Measurements from ENCODE around the gene ABR.

ABR gene

DNA sequence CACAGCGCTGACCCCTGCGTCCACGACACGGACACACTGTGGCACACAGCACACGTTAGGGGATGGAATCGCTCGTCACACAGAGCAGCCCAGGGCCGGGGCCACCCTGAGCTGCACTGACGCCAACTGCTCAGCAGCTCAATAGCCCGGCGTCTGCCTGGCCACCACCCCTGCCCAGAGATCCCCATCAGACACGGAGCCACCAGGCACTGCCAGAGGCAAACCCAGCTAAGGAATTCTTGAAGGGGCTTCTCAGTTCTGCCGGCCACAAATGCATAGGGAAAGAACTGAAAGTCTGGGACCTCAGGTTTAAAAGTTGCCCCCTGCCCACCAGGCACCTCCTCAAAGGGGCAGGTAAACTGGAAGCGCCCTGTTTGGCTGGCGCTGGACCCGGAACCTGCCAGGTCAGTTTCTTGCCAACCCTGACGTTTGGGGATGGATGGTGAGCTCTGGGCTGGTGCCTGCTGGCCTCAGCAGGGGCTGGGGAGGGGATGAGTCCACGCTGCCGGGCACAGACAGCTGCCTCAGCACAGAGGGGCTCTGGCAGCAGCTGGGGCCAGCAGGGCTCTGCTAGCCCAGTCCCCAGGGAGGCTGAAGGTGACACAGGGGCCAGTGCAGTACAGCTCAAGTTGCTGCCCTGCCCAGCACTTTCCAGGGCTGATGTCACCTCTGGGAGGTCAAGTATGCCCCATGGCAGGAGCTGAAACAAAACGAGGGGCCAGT lies 149.7 kb downstream of the ABR start:
- Histone ChIP-seq H3K27ac (peak overlapping the region in 4 of 21 experiments; percentile 3 to 53 (median 42)), H3K4me3 (no peak overlapping the region)

GRCh38 chr17:1029196-1029921 lies 150.4 kb downstream of the ABR start:
- no peak overlapping the region for H3K4me3 ChIP-seq
- H3K27ac ChIP-seq, result peak overlapping the region in 10 of 21 experiments; percentile 2 to 74 (median 40)

- no peak overlapping the region for H3K4me3 ChIP-seq
- peak overlapping the region in 1 of 21 experiments; percentile 1 for H3K27ac ChIP-seq
Observed at GRCh38 chr17:1027044-1027443, 152.7 kb downstream of the ABR start.

DNA sequence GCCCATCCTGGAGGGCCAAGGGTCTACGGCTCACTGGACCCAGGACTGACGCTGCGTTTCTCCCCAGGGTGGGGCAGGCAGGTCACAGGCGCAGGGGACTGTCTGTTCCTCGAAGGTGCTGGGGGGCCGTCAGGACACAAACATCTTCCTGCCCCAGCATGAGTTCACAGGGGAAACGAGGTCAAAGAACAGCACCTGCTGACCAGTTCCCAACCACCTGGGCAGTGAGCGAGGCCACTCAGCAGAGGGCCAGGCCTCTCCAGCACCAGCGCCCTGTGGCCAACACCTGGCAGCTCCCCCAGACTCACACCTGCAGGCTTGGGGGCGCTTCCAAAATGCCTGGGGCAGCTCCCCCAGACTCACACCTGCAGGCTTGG lies 153.2 kb downstream of the ABR start:
- peak overlapping the region in 1 of 21 experiments; percentile 1 for H3K27ac ChIP-seq
- no peak overlapping the region for H3K4me3 ChIP-seq

GRCh38 chr17:1025733-1026598 lies 153.8 kb downstream of the ABR start:
- Histone ChIP-seq H3K4me3 (no peak overlapping the region), H3K27ac (no peak overlapping the region)

GRCh38 chr17:1024076-1024475 lies 155.7 kb downstream of the ABR start:
- Histone ChIP-seq H3K27ac (no peak overlapping the region), H3K4me3 (no peak overlapping the region)

DNA sequence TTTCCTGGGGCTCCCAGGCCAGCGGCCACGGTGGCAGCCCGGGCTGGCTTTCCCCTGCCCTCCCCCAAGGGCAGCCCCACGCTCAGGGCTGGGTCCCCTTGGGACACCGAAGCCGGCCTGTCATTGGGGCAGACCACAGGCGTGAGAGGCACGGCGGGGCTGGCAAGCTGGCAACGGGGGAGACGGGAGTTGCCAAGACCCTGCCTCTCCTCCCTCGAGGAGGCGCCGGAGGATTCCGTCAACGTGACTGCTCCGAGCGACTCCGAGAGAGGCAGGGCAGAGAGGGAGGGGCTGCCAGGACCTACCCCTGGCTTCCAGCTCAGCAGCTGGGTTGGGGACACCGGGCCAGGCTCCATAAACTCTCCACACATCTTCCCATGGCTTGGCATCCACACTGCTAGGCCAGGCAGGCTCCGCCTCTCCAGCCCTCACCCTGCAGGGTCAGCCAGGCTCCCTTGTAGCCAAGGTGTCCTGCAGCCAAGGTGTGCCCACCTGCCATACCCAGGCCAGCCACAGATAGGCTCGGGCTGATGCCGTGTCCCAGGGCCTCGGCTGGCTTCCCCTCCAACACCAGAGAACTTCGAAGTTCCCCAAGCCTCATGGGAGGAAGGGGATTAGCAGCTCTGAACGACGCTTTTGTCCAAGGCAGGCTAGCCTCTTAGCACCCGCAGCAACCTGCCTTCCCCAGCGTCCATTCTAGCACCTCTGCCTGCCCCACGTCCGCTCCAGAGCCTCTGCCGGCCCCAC lies 157.3 kb downstream of the ABR start:
- peak overlapping the region in 4 of 21 experiments; percentile 11 to 66 (median 29) for H3K27ac ChIP-seq
- no peak overlapping the region for H3K4me3 ChIP-seq

DNA sequence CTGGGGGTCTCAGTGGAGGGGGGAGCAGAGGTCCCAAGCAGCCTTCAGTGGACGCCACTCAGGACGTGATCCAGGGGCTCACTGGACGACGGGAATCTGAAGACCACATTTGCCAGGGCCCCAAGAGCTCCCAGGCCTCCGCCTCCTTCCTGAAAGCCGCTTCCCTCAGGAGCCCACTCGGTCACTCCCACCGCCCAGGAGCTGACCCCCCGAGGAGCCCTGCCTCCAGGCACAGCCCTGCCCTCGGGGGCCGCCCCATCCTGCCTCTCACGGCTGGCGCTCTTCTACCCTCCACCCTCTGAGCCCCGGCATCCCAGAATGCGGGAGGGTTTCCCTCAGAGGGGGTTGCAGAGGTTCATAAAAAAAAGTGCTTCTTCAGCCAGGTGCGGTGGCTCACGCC lies 158.6 kb downstream of the ABR start:
- no peak overlapping the region for H3K27ac ChIP-seq

GRCh38 chr17:1019451-1019850 lies 160.3 kb downstream of the ABR start:
- Histone ChIP-seq H3K4me3 (no peak overlapping the region), H3K27ac (peak overlapping the region in 1 of 21 experiments; percentile 12)

More for the DNA sequence above, 158.6 kb downstream of the ABR start:
- H3K4me3 ChIP-seq, result no peak overlapping the region

GRCh38 chr17:1018547-1018946 lies 161.2 kb downstream of the ABR start:
- Histone ChIP-seq H3K27ac (no peak overlapping the region), H3K4me3 (no peak overlapping the region)

GRCh38 chr17:1013729-1014090 lies 166.1 kb downstream of the ABR start:
- no peak overlapping the region for H3K27ac ChIP-seq
- no peak overlapping the region for H3K4me3 ChIP-seq

- Histone ChIP-seq H3K27ac (no peak overlapping the region), H3K4me3 (no peak overlapping the region)
Observed at GRCh38 chr17:1012823-1013728, 166.7 kb downstream of the ABR start.

DNA sequence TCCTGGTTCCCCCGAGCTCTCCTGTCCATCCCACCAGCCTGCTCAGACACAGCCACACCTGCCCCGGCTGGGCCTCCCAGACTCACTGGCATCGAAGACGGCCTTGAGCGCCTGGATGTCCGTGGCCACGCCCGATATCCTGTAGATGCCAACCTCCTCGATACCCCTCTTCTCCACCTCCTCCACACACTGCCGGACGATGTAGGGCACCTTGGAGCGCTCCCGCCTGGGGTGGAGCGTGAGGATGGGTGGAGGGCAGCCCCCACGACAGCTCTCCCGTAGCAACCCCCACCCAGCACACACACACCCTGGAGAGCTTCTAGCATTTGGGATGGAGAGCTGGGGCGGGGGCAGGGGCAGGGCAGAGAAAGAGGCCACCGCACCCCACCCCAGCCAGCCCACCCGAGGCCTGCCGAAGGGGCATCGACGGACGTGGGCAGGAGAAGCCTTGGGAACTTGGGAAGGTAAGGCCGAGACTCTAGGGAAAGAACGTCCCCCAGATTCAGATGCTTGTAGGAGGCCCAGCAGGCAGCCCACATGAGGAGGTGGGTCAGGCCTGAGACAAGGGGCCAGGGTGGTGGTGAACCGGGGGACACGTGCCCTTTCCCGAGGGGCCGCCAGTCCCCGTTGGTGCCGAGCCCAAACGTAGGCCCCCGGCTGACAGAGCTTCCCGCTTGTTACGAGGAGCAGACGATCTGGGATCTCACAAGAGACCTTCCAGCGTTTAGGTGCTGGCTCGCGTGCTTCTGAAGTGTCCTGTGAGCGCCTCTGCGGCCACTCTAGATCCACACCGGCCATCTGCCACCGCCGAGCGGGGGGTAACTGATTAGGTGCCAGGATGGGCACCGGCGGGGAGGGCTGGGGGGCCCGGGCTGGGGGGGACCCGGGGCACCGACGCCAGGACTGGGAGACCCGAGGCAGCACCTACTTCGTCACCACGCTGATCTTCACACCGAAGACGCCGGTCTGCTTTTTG lies 167.7 kb downstream of the ABR start:
- no peak overlapping the region for H3K27ac ChIP-seq
- no peak overlapping the region for H3K4me3 ChIP-seq

DNA sequence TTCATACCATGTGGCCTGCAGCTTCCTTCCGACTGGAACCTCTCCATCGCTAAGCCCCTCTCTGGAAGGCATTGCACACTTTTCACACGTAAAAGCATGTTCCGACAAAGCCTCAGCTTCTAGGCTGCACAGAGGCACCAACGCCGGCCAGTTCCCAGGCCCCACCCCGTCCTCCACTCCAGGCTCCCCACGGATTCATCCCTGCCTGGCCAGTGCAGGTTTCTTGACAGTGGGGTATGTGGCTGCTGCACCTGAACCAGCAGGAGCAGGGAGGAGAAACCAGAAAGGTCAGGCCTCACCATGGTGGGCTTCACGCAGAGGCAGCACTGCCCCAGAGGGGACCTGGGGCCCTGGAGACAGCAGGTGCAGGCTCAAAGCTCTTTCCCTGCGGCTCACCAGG lies 168.6 kb downstream of the ABR start:
- Histone ChIP-seq H3K4me3 (no peak overlapping the region), H3K27ac (no peak overlapping the region)

DNA sequence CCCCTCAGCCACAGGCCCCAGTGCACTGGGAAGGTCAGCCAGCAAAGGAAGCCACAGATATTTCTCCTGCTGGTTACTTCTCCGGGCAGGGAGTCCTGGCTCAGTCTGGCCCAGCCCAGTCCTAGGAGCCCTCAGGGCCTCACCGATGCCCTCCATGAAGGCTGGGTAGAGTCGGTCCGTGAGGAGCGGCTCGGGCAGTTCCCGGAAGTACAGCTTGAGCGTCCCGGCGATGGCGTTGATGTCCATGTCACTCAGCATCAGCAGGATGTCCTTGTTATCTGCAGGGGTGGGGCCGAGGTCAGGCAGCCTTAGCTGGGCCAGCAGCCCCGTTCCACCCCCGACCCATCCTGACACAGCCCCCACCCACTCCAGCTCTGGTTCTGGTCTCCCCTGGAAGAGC lies 169.2 kb downstream of the ABR start:
- Histone ChIP-seq H3K27ac (peak overlapping the region in 3 of 21 experiments; percentile 6 to 65 (median 21)), H3K4me3 (no peak overlapping the region)

- H3K4me3 ChIP-seq, result no peak overlapping the region
- H3K27ac ChIP-seq, result peak overlapping the region in 6 of 21 experiments; percentile 6 to 65 (median 21)
Observed at GRCh38 chr17:1010086-1010450, 169.7 kb downstream of the ABR start.

GRCh38 chr17:1009229-1010085 lies 170.3 kb downstream of the ABR start:
- no peak overlapping the region for H3K4me3 ChIP-seq
- H3K27ac ChIP-seq, result peak overlapping the region in 6 of 21 experiments; percentile 16 to 68 (median 24)
